ENCODE measurements around the gene JUND.
"Not testable (repeated sequence)": the region's sequence is repeated elsewhere in the genome, so short reads cannot be mapped to it uniquely, and the experiment has no call there.

The JUND gene

DNA sequence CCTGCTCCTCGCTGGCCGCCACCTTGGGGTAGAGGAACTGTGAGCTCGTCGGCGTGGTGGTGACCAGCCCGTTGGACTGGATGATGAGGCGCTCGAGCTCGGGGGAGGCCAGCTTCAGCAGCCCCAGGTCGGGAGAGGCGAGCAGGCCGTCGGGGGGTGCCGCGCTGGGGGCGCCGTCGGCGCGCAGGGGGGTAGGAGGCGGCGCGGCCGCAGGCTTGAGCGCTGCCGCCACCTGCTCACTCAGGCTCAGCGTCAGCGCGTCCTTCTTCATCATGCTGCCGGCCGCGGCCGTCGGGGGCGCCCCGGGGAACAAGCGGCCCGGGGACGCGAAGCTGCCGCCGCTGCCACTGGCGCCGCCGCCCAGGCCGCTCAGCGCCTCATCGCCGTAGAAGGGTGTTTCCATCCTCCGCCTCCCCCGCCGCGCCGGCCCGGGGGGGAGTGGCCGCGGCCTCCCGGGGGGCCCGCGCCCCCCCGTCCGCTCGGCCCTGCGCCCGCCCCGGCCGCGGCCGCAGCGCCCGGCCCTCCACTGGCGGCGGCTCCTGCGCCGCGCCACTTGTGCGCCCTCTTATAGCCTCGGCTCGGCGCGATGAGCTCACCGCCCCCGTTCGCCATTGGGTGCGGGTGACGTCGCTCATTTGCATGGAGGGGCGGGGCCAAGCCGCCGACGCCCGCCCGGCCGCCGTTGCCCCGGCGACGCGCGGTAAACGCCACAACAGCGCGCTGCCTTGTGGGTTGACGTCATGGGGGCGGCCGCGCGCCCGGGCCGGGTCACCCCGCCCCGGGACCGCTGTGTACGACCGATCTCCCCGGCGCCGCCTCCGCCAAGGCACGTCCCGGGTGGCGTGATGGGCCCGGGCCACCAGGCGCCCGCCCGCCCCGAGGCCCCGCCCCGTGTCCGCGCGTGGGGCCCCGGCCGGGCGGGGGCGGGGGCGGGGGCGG, at the start of gene JUND:
Gene JUND (minus strand): TSS at position 541 of the 939 bp plus-strand sequence. CDS start 138 bp downstream, at position 403.
- peak; percentile 98 for DNase-seq (ENCODE audit: low spot score)

DNA sequence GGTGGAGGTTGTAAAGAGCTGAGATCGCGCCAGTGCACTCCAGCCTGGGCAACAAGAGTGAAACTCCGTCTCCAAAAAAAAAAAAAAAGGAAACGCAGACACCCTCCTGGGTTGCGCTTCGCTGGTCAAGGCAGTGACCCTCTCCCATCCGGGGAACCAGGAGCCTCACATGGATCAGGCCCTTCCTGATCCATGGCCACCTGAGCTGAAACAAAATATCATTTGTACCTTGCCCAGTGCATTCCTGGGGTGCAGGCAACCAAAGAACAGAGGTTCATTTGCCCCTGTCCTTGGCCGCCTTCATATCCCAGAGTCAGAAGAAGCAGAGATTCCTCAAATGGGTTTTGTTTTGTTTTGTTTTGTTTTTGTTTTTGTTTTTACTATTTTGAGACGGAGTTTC, 49.4 kb upstream of the JUND start:
- no peak for DNase-seq (ENCODE audit: low spot score)

DNA sequence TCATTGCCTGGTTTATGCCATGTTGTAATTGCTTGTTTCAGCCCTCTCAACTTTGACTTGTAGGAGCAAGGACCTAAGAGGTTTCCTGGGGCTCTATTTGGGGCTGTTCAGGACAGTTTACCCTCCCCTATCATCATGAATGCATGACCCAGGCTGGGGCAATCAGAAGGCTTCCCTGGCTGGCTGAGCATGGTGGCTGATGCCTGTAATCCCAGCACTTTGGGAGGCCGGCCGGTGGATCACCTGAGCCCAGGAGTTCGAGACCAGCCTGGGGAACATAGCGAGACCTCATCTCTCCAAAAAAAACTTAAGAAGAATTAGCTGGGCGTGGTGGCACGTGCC, 47.6 kb upstream of the JUND start:
- no peak for DNase-seq (ENCODE audit: low spot score)

DNA sequence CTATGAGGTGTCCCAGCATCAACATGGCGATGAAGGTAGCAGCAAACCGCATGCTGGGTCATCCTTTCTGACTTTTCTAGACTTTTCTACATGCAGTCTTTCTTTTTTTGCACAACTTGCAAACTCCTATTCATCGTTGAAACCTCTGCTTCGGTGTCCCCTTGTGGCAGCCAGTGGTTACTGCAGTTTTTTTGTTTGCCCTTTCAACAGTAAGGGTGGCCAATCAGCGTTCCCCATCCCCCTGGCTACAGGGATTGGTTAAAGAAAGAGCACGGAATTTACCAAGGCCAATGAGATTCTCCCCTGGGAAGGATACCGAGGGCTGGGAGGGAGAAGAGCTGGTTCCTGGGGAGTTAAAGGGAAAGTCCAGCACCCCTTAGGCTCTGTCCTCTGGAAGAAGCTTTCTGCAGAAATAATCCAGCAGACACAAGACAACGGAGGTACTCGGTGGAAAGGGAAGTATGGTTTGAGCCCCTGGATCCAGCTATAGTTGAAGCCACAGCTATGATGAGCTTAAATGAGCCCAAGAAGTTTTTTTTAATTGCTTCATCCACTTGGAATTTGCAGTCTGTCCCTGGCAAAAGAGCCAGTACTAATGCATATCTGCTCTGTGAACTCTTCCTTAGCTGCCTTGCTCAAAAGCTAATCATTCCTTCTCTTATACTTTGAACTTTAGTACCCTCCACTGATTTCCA, 47.1 kb upstream of the JUND start:
- DNase-seq (ENCODE audit: low spot score): peak; percentile 96

DNA sequence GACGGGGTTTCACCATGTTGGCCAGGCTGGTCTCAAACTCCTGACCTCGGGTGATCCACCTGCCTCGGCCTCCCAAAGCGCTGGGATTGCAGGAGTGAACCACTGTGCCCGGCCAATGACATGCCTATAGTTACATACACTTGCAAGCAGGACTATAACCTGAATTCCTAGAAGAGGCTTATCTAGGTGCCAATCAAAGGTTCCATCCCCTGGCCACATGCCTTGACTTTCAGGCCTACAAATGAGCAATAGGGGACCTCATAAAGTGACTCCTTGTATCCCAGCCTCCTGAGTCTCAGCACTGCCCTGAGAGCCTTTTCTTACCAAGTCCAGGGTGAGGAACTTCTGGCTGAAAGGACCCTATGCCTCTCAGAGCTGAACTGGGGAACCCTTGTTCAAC, 45.4 kb upstream of the JUND start:
- DNase-seq (ENCODE audit: low spot score): no peak

DNA sequence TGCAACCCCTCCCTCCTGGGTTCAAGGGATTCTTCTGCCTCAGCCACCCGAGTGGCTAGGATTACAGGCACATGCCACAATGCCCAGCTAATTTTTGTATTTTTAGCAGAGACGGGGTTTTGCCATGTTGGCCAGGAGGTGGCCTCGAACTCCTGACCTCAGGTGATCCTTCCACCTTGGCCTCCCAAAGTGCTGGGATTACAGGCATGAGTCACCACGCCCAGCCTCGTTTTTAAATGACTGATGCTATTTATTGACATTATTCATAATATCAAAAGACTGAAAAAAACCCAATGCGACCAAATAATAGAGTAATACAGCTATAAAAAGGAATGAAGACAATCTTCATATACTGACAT, 42.9 kb upstream of the JUND start:
- not testable (repeated sequence) for DNase-seq (ENCODE audit: low spot score)

DNA sequence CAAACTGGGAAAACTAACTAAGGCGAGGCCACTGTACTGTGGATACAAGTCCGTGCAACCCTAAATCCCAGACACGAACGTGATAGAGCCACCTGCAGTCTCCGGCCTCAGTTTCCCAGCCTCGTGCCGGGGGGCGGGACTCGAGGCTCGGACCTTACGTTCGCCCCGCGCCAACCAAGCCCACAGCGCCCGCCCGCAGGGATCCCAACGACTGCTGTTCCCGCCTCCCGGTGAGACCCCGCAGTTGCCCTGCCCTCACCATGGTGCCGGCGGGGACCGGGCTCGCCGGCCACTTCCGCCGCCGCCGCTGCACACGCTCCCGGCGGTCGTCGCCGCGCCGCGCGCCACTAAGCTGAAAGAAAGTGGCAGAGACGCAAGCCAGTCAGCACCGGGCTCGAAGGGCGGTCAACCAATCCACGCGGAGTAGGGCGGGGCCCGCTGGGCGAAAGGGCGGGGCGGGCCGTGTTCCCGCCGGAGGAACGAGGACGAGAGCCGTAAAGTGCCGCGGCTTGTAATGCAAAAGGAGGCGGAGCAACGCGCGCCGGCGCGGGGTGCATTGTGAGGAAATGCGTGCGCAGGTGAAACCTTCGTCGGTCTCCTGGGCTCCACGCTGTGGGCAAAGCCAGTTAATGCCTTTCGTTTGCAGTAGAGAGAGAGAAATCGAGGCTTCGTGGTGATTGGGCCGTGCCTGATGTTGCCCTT, 41.5 kb upstream of the JUND start, which contains the start of gene LSM4:
Gene LSM4 (minus strand): TSS at position 318 of the 702 bp plus-strand sequence. CDS start 56 bp downstream, at position 262.
- peak; percentile 99 for DNase-seq (ENCODE audit: low spot score)

DNA sequence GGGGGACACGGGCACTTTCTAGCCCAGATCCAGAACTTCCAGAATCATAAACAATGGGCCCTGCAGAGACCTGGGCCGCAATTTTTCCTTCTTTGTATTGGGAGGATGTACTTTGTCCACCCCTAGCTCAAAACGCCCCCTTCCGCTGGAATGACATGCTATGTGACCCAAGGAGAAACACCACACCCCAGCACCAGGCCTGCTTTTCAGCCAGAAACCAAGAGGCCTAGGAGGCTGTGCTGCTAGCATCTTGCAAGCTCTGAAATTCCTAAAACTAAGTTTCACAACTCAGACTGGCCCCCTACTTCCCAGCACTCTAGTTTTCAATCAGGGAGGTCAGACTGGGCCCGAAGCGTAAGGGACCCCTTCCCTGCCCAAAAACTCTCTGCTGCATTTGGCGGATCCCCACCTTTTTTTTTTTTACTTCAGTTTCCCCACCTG, 40.9 kb upstream of the JUND start:
- peak; percentile 78 for DNase-seq (ENCODE audit: low spot score)

DNA sequence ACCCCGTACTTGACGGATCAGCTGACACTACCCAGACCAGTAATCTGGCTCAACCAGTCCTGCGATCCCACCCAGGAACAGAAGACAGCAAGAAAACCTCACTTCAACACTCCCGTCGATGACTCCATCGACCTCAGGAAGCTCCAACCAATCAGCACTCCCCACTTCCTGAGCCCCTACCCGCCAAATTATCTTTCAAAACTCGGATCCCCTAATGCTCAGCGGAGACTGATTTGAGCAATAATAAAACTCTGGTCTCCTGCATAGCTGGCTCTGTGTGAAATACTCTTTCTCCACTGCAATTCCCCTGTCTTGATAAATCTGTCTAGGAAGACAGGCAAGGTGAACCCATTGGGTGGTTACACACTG, 40.3 kb upstream of the JUND start:
- DNase-seq (ENCODE audit: low spot score): no peak

DNA sequence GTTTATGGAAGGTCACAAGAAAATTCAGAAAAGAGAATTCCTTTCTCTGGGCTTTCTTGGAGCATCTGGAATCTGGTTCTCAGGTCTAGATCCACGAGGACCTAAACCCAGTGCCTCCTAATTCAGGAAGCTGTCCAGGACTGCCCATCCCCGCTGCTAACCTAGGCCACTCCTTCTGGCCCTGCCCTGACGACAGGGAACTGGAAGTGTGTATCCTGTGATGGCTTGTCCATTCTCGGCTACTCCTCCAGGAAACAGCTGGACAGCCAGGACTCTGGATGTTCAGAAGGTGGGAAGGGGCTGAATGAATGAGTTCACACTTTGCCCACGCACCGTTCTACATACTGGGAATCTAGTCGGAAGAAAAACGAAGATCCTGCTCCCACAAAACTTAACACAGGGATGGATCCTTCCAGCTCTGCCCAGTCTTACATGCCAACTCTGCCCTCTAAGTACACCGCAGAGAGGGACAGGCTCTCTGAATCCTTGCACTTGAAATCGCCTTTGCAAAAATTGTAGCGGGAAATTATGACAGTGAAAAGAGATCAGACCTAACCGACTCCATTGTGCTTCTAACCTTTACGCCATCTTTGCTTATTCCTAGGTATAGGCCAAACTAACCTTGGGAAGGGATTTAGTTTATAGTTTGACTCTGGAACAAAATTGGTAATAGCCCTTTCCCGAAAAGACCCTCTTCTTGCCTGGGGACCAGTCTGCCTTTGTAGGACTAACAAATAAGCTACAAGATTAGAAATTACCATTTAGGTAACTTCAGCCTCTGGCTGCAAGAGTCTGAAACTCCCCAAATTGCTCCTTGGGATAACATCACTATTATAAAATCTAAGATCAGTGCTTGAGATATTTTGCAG, 39.7 kb upstream of the JUND start:
- no peak for DNase-seq (ENCODE audit: low spot score)

DNA sequence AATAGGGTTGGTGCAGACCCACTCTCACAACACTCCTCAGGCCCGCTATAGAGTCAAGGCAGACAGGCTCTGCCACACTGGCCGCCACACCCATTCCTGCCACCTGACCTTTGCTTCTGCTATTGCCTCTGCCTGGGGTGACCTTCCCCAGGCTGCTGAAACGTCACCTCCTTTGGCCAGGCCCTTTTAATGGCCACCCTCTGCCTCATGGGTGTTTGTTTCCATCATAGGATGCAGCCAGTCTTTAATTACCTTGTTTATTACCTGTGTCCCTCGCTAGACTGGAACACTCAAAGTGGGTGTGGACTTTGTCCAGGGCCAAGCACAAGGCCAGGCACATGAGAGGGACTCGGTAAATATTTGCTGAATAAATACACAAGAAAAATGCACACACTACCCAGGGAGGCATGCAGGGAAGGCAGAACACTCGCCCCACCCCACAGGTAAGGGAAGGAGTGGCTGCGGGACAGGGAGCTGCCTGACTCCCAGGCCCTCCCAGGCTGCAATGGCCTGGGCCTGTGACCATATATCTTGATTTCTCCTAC, 38.2 kb upstream of the JUND start:
- DNase-seq (ENCODE audit: low spot score): no peak

DNA sequence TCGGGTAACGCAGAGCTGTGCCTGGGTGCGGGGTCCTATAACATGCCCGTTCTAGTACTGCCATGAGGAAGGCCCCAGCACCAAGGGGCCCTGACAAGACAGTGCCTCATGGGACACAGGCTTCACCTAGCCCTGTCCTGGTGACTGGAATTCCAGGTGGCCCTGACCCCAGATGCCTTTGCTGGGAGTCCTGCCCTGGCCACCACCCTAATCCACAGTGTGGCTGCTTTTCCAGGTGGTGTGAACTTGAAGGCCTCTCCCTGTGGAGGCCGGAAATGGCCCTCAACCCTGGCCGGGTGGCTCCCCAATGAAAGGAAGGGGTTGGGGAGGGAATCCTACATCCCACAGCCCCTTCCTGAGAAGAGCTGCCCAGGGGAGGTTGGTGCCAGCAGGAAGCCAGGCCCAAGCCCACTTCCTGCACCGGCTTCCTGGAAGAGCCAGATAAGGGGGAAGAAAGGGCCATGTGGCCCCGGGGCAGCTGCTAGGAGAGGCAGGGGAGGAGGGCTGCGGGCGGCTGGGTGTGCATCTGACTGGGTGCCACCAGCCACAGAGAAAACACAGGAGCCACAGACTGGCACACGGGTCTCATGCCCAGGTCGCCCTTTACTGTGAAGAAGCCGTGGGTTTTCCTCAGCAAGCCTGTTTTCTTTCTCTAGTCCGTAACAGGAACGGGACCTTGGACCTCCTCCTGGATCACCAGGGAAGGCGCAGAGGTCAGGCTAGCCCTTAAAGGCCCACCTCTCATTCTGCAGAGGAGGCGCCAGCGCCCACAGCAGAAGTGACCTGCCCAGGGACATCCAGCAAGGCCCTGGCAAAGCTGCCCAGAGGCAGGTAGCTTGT, 36.8 kb upstream of the JUND start:
- no peak for DNase-seq (ENCODE audit: low spot score)

DNA sequence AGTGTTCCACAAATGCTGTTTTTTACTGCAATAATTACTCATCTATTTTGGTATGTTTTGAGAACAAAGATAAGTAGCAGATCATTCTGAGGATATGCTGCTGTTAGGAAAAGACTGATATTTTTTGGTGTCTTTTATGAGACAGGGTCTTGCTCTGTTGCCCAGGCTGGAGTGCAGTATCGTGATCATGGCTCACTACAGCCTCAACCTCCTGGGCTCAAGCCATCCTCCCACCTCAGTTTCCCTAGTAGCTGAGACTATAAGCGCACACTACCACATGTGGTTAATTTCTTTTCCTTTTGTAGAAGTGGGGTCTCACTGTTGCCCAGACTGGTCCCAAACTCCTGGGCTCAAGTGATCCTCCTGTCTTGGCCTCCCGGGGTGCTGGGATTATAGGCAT, 32.0 kb upstream of the JUND start:
- DNase-seq (ENCODE audit: low spot score): no peak

DNA sequence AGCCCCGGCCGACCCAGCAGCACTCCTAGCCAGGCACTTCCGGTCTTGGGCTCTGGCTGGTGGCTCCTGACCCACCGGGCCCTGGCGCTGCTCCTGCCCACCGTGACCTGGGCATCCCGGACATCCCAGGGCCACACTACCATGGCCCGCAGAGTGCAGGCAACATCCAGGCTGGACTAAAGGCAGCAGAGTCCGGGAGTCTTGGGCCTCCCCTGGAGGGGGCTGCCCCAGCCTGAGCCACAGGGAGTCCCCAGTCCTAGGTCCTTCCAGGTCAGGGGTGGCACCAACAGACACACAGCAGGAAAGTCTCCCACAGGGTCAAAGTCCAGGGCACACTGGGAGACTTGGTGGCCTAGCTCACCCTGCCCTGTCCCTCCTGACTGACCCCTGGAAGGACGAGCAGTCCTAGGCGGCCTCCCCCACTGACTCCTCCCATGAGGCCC, 30.7 kb upstream of the JUND start:
- DNase-seq (ENCODE audit: low spot score): no peak

DNA sequence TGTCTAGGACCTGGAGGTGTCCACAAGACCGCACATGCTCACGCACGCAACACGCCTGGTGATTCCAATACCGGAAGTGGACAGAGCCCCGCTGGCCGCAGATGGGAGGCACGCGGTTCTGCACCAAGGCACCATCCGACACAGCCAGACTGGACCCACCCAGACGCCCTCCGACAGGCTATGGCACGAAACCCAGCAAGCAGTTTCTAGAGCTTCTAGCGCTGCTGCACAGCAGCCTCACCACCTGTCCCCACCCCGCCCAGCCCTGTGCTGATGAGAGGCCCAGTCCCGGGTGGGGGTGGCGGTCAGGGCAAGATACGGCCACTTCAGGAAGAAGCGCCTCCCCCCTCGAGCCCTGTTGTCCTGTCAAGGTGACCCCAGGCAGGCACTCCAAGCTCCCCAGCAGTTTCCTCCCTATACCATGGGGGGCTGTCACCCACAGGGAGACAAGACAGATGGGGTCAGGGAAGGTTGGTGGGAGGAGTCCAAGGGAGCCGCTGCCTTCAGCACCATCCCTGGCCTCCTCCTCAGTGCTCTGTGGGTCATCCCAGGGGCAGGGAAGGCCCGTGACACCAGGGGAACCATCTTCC, 30.2 kb upstream of the JUND start:
- no peak for DNase-seq (ENCODE audit: low spot score)

DNA sequence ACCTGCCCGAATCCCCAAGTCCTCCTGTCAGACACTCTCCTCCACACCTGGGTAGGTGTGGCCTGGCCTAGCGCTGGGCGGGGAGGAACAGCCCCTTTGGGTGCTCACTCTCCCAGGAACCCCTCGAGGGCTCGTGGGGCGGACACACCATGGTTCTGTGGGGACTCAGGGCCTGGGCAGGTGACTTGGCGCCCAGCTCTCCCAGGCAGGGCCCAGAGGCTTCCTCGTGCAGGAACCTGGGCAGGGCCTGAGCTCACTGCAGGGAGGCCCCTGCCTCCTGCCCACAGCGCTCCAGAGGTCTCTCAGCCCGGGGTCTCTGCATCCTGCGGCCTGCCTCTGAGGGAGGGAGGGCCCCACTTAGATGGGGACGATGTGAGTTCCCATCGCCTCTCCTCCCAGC, 29.5 kb upstream of the JUND start:
- DNase-seq (ENCODE audit: low spot score): no peak

DNA sequence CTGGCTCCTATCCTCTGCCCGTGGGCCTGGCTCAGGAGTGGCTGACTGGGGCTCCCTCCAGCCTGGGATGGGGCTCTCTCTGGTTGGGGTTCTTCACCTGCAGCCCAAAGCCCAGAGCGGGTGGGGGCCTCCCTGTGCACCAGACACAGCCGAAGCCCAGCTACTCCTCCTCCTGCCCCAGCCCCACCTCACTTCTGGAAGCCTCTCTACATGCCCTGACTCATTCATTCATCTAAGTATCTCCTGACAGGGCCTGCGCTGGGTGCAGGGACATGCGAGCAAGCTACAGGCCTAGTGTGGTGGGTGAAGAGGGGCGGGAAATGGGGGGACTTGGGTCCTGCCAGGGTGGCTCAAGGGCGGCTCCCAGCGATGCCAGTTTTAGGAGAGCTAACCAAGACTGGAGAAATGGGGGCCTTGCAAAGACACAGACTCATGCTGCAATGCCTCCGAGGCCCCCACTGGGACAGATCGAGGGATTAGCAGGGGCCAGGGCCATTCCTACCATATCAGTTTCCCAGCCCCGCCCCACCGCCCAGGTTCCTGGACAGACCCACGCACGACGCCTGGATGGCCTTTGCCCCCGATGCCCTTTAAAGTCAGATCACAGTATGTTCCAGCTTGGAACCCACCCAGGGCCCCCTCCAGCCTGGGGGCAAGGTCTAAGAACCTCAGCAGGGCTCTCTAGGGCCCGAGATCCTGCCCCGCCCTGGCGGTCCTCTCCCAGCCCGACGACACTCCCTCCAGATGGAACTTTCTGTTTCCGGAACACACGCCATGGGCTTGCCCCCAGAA, 28.9 kb upstream of the JUND start:
- no peak for DNase-seq (ENCODE audit: low spot score)

DNA sequence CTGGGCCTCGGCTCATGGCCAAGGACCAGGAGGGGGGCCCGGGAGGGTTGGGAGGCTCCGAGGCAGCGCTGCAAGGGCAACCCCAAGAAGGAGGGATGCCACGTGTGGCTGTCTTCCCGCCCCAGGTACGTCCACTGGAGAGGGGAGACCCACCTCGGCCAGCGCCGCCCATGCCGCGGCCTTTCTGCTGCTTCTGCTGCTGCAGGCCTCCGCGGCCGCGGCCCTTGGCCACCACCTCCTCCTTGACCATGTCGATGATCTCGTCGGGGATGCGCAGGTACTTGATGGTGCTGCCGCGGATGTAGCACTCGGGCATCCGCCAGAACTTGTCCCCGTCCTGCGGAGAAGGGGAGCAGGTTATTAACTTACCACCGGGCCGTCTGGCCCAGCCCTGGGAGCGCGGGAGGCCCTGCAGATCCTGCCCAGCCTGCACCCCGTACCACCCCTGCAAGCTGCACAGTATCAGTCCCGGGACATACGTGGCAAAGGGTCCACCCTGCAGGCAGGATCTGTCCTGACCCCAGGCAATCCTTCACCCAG, 28.2 kb upstream of the JUND start:
- DNase-seq (ENCODE audit: low spot score): no peak

DNA sequence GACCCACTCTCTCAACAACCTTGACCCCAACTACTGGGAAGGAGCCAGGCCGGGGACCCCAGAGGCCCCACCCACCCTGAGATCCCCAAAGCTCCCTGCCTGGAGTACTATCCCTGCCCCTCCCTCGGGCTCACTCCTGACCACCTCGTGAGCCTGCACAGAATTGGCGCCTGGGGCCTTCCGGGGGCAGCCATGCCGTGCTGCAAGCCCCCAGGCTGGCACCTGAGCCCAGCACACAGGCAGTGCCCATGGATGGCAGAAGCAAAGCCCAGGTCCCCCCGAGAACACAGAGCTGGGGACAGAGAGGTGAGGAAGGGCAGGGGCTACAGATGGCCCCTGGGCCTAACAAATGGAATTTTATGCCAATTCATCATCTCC, 27.5 kb upstream of the JUND start:
- no peak for DNase-seq (ENCODE audit: low spot score)
